Measurements from ENCODE around the gene CPNE2.

CPNE2 gene

GRCh38 chr16:57091975-57092785 lies at the start of gene CPNE2:
Gene CPNE2 (plus strand): TSS chr16:57092583. CDS start chr16:57110743, 18,160 bp downstream.
- Histone ChIP-seq H3K27ac (peak within 1 kb of the TSS; percentile 92 to 93), H3K4me3 (peak within 1 kb of the TSS; percentile 59 to 95), H3K4me1 (peaks cover 0 to 32% (median 23%) of the 10 kb centered on the region in 4 donors), H3K36me3 (no peaks in the 10 kb centered on the region), H3K27me3 (no peaks in the 10 kb centered on the region), H3K9me3 (no peaks in the 10 kb centered on the region)
- no peak for TF ChIP-seq CTCF (IDR thresholded peaks at IDR 0.05)
- peak; percentile 51 to 84 for DNase-seq
- intact Hi-C loops (cut with DNase I; ENCODE audit: low total_unique reads) = loop anchor here (2.0 to 5.0 kb wide), 2 partner anchors 93 to 330 kb away; no protein-coding TSS in a partner anchor

GRCh38 chr16:57043248-57043647 lies 49.1 kb upstream of the CPNE2 start:
- Histone ChIP-seq H3K27ac (no peak overlapping the region), H3K9me3 (no peaks in the 10 kb centered on the region), H3K27me3 (no peaks in the 10 kb centered on the region), H3K36me3 (peaks cover 5 to 52% (median 30%) of the 10 kb centered on the region in 3 donors), H3K4me1 (peaks cover 0 to 8% (median 6%) of the 10 kb centered on the region in 4 donors), H3K4me3 (no peak overlapping the region)
- intact Hi-C loops (cut with DNase I; ENCODE audit: low total_unique reads) = no loop called here
- no peak for DNase-seq
- no peak for TF ChIP-seq CTCF (IDR thresholded peaks at IDR 0.05)

- intact Hi-C loops (cut with DNase I; ENCODE audit: low total_unique reads) = loop anchor here (5.0 kb wide), 1 partner anchor 178 kb away; the partner anchor contains the start of gene SLC12A3
- no peak for TF ChIP-seq CTCF (IDR thresholded peaks at IDR 0.05)
- Histone ChIP-seq H3K9me3 (no peaks in the 10 kb centered on the region), H3K27ac (peak overlapping the region; percentile 17 to 53), H3K27me3 (no peaks in the 10 kb centered on the region), H3K4me3 (peak overlapping the region in 1 of 2 donors; percentile 27), H3K4me1 (peaks cover 0 to 8% (median 6%) of the 10 kb centered on the region in 4 donors), H3K36me3 (peaks cover 5 to 42% (median 22%) of the 10 kb centered on the region in 3 donors)
- no peak for DNase-seq
Observed at GRCh38 chr16:57044931-57045693, 47.3 kb upstream of the CPNE2 start.

GRCh38 chr16:57045694-57046381 lies 46.5 kb upstream of the CPNE2 start:
- Histone ChIP-seq H3K27me3 (no peaks in the 10 kb centered on the region), H3K4me1 (peaks cover 0 to 8% (median 6%) of the 10 kb centered on the region in 4 donors), H3K9me3 (no peaks in the 10 kb centered on the region), H3K36me3 (peaks cover 5 to 37% (median 15%) of the 10 kb centered on the region in 3 donors), H3K27ac (peak overlapping the region; percentile 17 to 53), H3K4me3 (peak overlapping the region in 1 of 2 donors; percentile 27)
- DNase-seq = peak; percentile 83 to 84
- intact Hi-C loops (cut with DNase I; ENCODE audit: low total_unique reads) = loop anchor here (5.0 kb wide), 1 partner anchor 179 kb away; the partner anchor contains the start of gene SLC12A3
- TF ChIP-seq CTCF (IDR thresholded peaks at IDR 0.05) = peak; percentile 70 to 74

- no peak for TF ChIP-seq CTCF (IDR thresholded peaks at IDR 0.05)
- DNase-seq = no peak
- intact Hi-C loops (cut with DNase I; ENCODE audit: low total_unique reads) = loop anchor here (5.0 kb wide), 1 partner anchor 181 kb away; the partner anchor contains the start of gene SLC12A3
- Histone ChIP-seq H3K36me3 (peaks cover 0 to 33% (median 21%) of the 10 kb centered on the region in 3 donors), H3K9me3 (no peaks in the 10 kb centered on the region), H3K4me1 (peaks cover 0 to 8% (median 6%) of the 10 kb centered on the region in 4 donors), H3K4me3 (no peak overlapping the region), H3K27me3 (no peaks in the 10 kb centered on the region), H3K27ac (no peak overlapping the region)
Observed at GRCh38 chr16:57048095-57048494, 44.3 kb upstream of the CPNE2 start.

All from tibial artery (tissue), 4 donors.